Suprapubic skin (tissue), 4 donors: ENCODE measurements around the gene FOXB1. TPM values are rescaled to one million over a fixed set of nuclear protein-coding genes. Genes with fewer than 3 reads are reported as not detected.

Experiments
- DNase-seq, 2 donors: peaks; one replicate each; pipeline ENCODE4 v3.0.0-alpha.2; 2019; ENCODE audit warnings: low spot score in 2 of 2
- H3K27ac ChIP-seq: fragments of 200-600 bp; sonication (generic); one replicate; pipeline ENCODE4 v1.5.1; 2019
- H3K27me3 ChIP-seq: fragments of 200-600 bp; sonication (generic); one replicate; pipeline ENCODE4 v1.5.1; 2019
- H3K36me3 ChIP-seq: fragments of 200-600 bp; sonication (generic); one replicate; pipeline ENCODE4 v1.5.1; 2019
- H3K4me1 ChIP-seq: fragments of 200-600 bp; sonication (generic); one replicate; pipeline ENCODE4 v1.5.1; 2019
- H3K4me3 ChIP-seq: fragments of 200-600 bp; sonication (generic); one replicate; pipeline ENCODE4 v1.5.1; 2019; ENCODE audit warnings: mild to moderate bottlenecking
- H3K9me3 ChIP-seq: fragments of 200-600 bp; sonication (generic); one replicate; pipeline ENCODE4 v1.5.1; 2019
- EP300 ChIP-seq: sonication (generic); formaldehyde crosslinking; IDR thresholded peaks from one replicate; pipeline ENCODE4 v1.6.1; 2017; ENCODE audit warnings: antibody characterized with exemption
- POLR2A ChIP-seq, 2 donors: fragments of 450-650 bp; IDR thresholded peaks; one replicate each; pipeline ENCODE4 v1.6.1; 2017; ENCODE audit warnings: antibody characterized with exemption in 2 of 2, mild to moderate bottlenecking in 2 of 2, moderate library complexity in 2 of 2
- POLR2AphosphoS5 ChIP-seq, 3 donors: sonication (generic); formaldehyde crosslinking; IDR thresholded peaks; one replicate each; pipeline ENCODE4 v1.6.1; 2017; ENCODE audit warnings: antibody characterized with exemption in 3 of 3
- WGBS: methylation state at CpG from one replicate; pipeline ENCODE4 v1.1.5; 2018; 5-methylcytosine and 5-hydroxymethylcytosine counted together
- total RNA-seq, 4 donors: library from RNA; depleted of rRNA; stranded (reverse); fragments of >200 nt; gene quantifications; one replicate each; pipeline ENCODE4 v1.1.0, GENCODE V29; 2016
- TF ChIP-seq, protein P1 (sequence below), 2 donors: fragments of 200-600 bp in 1 of 2; fragments of 450-650 bp in 1 of 2; sonication (generic) in 1 of 2; IDR thresholded peaks; one replicate each; pipeline ENCODE4 v1.5.1; 2016 to 2019; ENCODE audit warnings: antibody characterized with exemption in 2 of 2, mild to moderate bottlenecking in 1 of 2, moderate library complexity in 1 of 2

FOXB1 gene
- total RNA-seq, 4 donors from 2014 or later, result not detected

GRCh38 chr15:59991834-59992233 is 12.3 kb upstream of the FOXB1 start:
- no peak for TF ChIP-seq POLR2AphosphoS5 (IDR thresholded peaks at IDR 0.05)
- TF ChIP-seq EP300, result no peak
- TF ChIP-seq, protein P1, sequence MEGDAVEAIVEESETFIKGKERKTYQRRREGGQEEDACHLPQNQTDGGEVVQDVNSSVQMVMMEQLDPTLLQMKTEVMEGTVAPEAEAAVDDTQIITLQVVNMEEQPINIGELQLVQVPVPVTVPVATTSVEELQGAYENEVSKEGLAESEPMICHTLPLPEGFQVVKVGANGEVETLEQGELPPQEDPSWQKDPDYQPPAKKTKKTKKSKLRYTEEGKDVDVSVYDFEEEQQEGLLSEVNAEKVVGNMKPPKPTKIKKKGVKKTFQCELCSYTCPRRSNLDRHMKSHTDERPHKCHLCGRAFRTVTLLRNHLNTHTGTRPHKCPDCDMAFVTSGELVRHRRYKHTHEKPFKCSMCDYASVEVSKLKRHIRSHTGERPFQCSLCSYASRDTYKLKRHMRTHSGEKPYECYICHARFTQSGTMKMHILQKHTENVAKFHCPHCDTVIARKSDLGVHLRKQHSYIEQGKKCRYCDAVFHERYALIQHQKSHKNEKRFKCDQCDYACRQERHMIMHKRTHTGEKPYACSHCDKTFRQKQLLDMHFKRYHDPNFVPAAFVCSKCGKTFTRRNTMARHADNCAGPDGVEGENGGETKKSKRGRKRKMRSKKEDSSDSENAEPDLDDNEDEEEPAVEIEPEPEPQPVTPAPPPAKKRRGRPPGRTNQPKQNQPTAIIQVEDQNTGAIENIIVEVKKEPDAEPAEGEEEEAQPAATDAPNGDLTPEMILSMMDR (IDR thresholded peaks at IDR 0.05), result no peak
- Histone ChIP-seq H3K27me3 (peaks cover 97% of the 10 kb centered on the region), H3K4me3 (no peak overlapping the region), H3K27ac (no peak overlapping the region), H3K36me3 (no peaks in the 10 kb centered on the region), H3K9me3 (no peaks in the 10 kb centered on the region), H3K4me1 (peaks cover 3% of the 10 kb centered on the region)
- WGBS, result 67% methylated on average over 2 of the region's 2 CpGs
- no peak for DNase-seq

- TF ChIP-seq POLR2AphosphoS5 (IDR thresholded peaks at IDR 0.05), result no peak
- TF ChIP-seq POLR2A (IDR thresholded peaks at IDR 0.05), result no peak
- no peak for TF ChIP-seq EP300
- TF ChIP-seq, protein P1 (IDR thresholded peaks at IDR 0.05), result no peak
- Histone ChIP-seq H3K36me3 (no peaks in the 10 kb centered on the region), H3K9me3 (no peaks in the 10 kb centered on the region), H3K27ac (no peak overlapping the region), H3K27me3 (peaks cover 98% of the 10 kb centered on the region), H3K4me1 (peaks cover 11% of the 10 kb centered on the region), H3K4me3 (no peak overlapping the region)
- WGBS, result 45% methylated on average over 35 of the region's 35 CpGs
- no peak for DNase-seq
Measured at GRCh38 chr15:59993041-59993750, 10.9 kb upstream of the FOXB1 start.

GRCh38 chr15:59993950-59994401 is 10.1 kb upstream of the FOXB1 start:
- H3K4me1 ChIP-seq, result peaks cover 11% of the 10 kb centered on the region
- H3K27me3 ChIP-seq, result peaks cover 100% of the 10 kb centered on the region
- no peak for TF ChIP-seq EP300
- no peak for TF ChIP-seq POLR2A (IDR thresholded peaks at IDR 0.05)
- no peak for TF ChIP-seq POLR2AphosphoS5 (IDR thresholded peaks at IDR 0.05)
- TF ChIP-seq, protein P1 (IDR thresholded peaks at IDR 0.05), result no peak
- no peaks in the 10 kb centered on the region for H3K36me3 ChIP-seq
- 8% methylated on average over 20 of the region's 20 CpGs for WGBS
- DNase-seq, result no peak
- no peaks in the 10 kb centered on the region for H3K9me3 ChIP-seq
- no peak overlapping the region for H3K27ac ChIP-seq
- no peak overlapping the region for H3K4me3 ChIP-seq

DNA sequence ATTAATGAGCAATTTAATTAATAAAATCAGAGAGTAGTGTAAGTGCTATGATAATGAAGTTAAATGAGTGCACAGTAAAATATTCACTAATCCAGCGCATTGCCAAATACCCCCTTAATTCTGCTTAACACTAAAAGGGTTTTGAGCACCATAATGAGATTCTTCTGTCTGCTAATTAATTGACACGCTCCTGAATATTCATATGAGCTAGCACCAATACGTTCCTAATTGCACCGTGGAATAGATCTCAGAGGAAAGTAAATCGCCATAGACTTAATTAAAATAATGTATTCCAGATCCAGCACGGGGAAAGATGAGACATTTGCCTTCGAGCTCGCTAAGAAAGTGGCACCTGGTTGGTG is 9.6 kb upstream of the FOXB1 start:
- Histone ChIP-seq H3K36me3 (no peaks in the 10 kb centered on the region), H3K4me1 (peaks cover 11% of the 10 kb centered on the region), H3K4me3 (no peak overlapping the region), H3K27me3 (peaks cover 100% of the 10 kb centered on the region), H3K9me3 (no peaks in the 10 kb centered on the region), H3K27ac (no peak overlapping the region)
- TF ChIP-seq POLR2A (IDR thresholded peaks at IDR 0.05) (no peak), EP300 (no peak), POLR2AphosphoS5 (IDR thresholded peaks at IDR 0.05) (no peak)
- TF ChIP-seq, protein P1 (IDR thresholded peaks at IDR 0.05), result no peak
- no peak for DNase-seq
- 3% methylated on average over 8 of the region's 8 CpGs for WGBS

DNA sequence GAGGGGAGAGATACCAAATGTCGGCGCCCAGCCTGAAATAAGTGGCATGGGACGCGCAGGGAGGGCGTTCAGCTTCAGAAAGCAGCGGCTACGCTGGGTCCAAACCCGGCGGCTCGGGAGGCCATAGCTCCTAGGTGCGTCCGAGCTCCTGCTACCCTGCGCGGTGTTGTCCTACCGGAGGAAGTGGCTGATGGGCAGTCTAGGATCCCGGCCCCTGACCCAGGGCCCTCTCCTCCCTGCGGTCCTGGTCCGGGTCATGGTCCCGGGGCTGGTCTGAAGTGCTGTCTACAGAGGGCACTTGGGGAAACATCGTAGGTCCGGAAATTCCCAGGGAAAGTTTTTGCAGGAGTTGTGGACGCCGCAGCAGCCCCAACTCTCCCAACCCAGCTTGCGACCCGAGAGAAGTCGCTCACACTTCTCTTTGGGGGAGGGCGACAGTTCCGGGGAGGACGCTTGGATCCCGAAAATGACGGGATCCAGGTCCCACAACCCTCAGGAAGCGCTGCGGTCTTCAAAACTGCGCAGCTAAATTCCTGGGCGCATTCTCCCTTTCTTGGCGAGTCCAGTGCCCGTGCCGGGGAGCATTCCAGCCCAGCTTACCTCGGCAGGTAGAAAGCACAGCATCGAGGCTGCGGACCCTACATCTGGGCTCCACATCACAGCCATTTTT is 9.1 kb upstream of the FOXB1 start:
- 6% methylated on average over 31 of the region's 41 CpGs for WGBS
- no peak for TF ChIP-seq POLR2A (IDR thresholded peaks at IDR 0.05)
- TF ChIP-seq EP300, result no peak
- TF ChIP-seq, protein P1 (IDR thresholded peaks at IDR 0.05), result no peak
- no peak for TF ChIP-seq POLR2AphosphoS5 (IDR thresholded peaks at IDR 0.05)

More for the DNA sequence above, 9.1 kb upstream of the FOXB1 start:
- H3K36me3 ChIP-seq, result no peaks in the 10 kb centered on the region
- H3K4me1 ChIP-seq, result peaks cover 11% of the 10 kb centered on the region
- H3K9me3 ChIP-seq, result no peaks in the 10 kb centered on the region
- peaks cover 100% of the 10 kb centered on the region for H3K27me3 ChIP-seq
- DNase-seq, result no peak
- H3K27ac ChIP-seq, result no peak overlapping the region
- H3K4me3 ChIP-seq, result no peak overlapping the region
